GM12872 (cell line): ENCODE measurements around the gene TGFB1I1.

ENCODE experiments used
- CTCF ChIP-seq: IDR thresholded peaks from 3 replicates; pipeline ENCODE4 v1.5.1; 2011; ENCODE audit warnings: low read depth, mild to moderate bottlenecking, low read length, moderate library complexity; ENCODE audit not compliant: insufficient read depth

Gene TGFB1I1

GRCh38 chr16:31440516-31441184, 31.3 kb upstream of the TGFB1I1 start:
- no peak for TF ChIP-seq CTCF

DNA sequence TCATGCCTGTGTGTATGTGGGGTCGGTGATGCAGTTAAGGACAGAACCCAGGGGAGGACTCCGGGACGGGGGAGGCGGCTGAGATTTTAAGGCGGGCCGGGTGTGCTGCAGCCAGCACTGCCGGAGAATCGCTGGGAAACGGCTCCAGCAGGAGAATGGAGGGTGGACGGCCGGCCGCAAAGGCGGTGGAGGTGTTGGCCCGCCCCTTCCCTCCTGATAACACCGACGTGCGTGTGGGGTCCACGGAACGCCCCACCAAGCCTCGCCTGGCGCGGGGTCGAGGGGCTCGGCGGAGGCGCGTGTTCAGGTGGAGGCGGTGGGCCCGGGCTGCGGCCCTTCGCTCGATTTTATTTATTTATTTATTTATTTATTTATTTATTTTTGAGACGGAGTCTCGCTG, 30.0 kb upstream of the TGFB1I1 start:
- no peak for TF ChIP-seq CTCF

DNA sequence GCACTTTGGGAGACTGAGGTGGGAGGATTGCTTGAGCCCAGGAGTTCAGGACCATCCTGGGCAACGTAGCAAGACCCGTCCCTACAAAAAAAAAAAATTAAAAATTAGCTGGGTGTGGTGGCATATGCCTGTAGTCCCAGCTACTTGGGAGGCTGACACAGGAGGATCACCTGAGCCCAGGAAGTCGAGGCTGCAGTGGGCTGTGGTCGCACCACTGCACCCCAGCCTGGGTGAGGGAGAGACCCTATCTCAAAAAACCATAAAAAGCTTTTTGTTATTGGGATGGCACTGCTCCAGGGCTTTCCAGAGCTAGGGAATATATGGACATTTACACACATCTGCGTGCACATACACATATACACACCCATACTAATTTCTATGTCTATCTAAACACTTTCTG, 20.8 kb upstream of the TGFB1I1 start:
- no peak for TF ChIP-seq CTCF

- peak; percentile 40; the same call in 2 of the 3 replicates for TF ChIP-seq CTCF
Observed at GRCh38 chr16:31451681-31452351, 20.1 kb upstream of the TGFB1I1 start.

DNA sequence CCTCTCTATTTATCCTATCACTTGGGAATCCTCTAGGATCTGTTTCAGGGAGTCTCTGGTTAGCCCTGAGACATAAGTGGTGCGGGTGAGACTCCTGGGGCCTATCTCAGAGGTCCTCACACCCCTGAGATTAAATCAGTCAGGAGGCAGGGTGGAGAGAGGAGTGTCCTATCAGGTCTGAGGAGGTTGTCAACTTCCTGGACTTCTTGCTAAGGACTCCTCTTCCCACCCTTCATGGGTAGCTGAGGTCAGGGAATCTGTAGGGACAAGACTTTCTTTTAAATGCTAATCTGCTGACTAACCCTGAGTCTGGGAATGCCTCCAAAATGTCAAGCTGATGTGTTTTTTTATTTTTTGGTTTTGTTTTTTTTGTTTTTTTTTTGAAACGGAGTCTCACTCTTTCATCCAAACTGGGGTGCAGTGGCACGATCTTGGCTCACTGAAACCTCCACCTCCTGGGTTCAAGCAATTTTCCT, 19.3 kb upstream of the TGFB1I1 start:
- no peak for TF ChIP-seq CTCF

GRCh38 chr16:31453255-31454204, 18.4 kb upstream of the TGFB1I1 start:
- TF ChIP-seq CTCF, result no peak
